ENCODE data around the gene CRYBG2.
"Not testable (repeated sequence)": the region's sequence is repeated elsewhere in the genome, so short reads cannot be mapped to it uniquely, and the experiment has no call there.

The CRYBG2 gene

DNA sequence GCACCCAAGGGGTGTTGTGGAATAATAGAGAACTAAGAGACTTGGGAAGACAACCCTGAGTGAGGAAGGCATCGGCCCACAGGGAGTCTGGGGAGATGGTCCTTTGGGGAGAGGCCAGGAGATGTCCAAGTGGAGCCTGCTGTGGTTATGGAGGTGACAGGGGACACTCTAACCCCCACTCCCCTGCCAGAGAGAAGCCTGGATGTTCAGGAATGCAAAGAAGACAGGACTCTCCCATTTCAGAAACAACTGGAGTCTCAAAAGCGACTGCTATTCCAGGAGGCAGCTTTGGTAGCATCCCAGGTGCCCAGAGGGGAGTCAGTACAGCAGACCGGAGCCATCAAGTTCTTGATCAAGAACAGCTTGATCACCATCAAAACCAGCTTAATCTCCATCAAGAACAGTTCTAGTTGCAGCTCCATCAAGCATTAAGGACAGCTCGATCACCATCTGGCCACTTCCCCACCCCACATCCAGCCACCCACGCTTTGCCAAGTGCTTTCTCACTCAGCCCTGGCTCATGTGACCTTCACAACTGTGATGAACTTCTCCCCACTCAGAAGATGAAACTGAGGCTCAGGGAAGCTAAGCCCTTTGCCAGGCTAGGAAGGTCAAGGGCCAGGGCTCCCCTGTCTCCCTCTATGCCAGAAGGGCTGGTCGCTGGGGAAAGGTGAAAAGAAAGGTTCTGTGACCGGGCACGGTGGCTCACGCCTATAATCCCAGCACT is 35.4 kb downstream of the CRYBG2 start:
- no peak for DNase-seq

DNA sequence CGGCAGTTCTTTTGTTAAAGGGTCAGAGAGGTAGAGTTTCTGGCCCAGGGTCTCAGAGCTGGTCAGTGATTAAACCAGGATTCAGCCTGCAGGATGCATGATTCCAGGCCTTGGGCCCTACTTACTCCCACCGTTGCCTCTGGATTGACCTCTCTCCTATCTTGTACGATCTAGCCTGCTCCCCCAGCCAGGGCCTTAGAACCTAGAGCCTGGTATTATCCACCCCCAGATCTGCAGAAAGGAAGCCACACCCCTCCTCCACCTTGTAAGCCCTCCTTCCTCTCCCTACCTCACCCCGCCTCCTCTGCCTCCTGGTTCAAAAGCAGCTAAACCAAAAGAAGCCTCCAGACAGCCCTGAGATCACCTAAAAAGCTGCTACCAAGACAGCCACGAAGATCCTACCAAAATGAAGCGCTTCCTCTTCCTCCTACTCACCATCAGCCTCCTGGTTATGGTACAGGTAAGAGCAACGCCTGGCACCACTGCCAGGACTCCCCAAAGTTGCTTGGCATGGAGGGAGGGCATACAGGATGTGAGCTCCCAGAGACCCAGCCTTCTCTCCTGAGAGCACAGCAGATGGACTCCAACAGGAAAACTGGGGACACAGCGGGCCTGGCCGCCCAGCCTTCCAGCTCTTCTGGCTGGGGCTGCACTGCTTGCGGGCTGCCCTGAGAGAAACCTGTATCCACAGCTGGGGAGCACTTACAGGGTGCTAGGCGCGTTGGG is 36.2 kb downstream of the CRYBG2 start, which contains the start of gene CD52:
CD52 (plus strand) TSS at position 347 of the 726 bp plus-strand sequence; CDS start at position 407, 60 bp downstream.
- DNase-seq, result no peak

DNA sequence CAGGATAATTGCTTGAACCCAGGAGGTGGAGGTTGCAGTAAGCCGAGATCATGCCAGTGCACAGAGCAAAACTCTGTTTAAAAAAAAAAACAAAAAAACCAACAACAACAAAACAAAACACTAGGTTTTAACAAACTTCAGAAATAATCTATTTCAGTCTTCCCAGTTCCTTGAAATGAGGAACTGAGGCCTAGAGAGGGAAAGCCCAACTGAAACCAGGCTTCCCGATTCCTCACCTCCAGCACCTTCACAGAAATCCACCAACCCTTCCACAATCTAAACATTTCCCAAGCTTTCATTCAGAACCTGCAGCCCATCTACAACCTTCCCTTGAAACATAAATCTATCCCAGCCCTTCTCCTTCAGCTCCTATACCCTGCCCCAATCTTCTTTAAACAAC is 36.8 kb downstream of the CRYBG2 start:
- no peak for DNase-seq

DNA sequence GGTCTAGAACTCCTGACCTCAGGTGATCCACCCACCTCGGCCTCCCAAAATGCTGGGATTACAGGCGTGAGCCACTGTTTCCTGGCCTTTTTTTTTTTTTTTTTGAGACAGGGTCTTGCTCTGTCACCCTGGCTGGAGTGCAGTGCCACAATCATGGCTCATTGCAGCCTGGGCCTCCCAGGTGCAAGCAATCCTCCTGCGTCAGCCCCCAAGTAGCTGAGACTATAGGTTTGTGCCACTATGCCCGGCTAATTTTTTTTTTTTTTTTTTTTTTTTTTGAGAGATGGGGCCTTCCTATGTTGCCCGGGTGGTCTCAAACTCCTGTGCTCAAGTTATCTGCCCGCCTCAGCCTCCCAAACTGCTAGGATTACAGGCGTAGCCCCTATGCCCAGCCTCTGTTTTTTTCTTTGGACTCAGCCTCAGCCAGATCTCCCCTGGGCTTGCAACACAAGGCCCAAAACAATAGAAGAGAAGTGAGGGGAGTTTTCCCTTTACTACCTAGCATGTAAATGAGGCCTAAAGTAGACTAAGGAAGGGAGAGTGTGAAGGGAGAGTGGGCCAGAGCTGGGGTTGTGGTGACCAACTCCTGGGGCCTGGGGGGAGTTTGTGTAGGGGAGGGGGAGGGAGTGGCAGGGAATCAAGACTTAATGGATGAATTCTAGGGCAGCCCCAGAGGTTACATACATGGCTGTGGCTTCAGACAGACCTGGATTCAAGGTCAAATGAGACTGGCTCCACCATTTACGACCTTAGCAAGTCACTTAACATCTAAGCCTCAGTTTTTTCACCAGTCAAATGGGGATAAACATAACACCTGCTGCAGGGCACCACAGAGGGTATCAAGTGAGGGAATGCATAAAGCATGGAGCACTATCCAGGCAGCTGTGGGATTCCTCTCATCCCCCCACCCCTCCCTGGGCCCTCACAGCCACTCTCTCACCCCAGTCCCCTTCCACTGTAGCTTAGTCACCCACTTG is 37.8 kb downstream of the CRYBG2 start:
- DNase-seq, result no peak

DNA sequence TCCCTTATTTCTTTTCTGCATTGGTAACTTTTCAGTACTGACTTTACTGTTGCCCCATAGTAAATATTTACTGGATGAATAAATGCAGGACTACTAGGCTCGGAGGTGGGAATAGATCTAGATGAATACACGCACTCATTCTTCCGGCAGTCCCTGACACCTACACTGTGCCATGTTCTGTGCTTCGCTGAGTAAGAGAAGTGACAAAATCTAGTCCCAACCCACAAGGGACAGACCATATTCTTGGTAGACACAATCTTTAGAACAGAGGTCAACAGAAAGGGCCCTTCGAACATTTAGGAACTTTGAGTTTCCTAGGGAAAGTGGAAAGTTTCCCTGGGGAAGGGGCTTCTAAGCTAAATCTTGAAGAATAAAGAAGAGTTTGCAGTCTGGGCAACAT is 39.4 kb downstream of the CRYBG2 start:
- no peak for DNase-seq

DNA sequence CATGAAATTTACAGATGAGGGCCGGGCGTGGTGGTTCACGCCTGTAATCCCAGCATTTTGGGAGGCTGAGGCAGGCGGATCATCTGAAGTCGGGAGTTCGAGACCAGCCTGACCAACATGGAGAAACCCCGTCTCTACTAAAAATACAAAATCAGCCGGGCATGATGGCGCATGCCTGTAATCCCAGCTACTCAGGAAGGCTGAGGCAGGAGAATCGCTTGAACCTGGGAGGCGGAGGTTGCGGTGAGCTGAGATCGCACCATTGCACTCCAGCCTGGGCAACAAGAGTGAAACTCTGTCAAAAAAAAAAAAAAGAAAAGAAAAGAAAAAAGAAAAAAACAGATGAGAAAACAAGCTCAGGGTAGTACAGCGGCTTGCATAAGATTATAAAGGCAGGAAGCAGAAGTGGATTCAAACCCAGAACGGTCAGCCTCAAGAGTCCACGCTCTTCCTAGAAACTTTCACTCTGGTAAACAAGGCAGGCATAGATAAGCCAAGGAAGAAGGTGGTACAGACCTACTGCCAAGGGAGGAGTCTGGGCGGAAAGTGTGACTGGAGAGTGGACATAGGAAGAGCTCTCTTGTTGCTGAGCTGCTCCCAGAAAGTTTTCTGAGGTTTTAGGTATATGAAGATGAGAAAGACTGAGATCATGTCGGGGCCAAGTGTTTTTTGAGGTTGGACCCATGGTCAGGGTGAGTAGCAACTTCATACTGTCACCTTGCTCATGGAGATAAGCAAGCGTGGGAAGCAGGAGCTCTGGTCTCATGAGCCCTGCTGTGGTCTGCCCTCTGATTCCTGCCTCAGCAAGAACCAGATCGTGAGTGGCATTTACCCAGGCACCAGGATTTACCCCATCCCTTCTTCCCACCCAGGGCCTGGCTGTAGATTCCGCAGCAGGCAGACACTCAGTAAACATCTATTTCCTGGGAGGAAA is 45.7 kb downstream of the CRYBG2 start:
- DNase-seq, result not testable (repeated sequence)

DNA sequence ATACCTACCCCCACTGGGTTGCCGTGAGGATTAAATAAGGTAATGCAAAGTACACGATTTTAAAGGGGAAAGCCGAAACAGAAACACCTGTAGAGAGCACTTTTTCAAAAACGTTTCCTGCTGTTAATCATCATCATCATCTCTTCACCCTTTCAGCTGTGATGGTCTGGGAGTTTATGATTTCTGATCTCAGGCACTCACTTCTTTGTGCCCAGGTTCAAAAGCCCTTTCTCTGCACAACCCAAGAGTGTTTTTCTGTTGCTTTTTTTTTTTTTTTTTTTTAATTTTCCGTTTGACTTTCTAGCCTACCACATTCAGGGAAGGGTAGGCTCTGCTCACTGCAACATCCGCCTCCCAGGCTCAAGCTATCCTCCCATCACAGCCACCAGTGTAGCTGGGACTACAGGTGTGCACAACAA is 46.6 kb downstream of the CRYBG2 start:
- DNase-seq, result no peak

DNA sequence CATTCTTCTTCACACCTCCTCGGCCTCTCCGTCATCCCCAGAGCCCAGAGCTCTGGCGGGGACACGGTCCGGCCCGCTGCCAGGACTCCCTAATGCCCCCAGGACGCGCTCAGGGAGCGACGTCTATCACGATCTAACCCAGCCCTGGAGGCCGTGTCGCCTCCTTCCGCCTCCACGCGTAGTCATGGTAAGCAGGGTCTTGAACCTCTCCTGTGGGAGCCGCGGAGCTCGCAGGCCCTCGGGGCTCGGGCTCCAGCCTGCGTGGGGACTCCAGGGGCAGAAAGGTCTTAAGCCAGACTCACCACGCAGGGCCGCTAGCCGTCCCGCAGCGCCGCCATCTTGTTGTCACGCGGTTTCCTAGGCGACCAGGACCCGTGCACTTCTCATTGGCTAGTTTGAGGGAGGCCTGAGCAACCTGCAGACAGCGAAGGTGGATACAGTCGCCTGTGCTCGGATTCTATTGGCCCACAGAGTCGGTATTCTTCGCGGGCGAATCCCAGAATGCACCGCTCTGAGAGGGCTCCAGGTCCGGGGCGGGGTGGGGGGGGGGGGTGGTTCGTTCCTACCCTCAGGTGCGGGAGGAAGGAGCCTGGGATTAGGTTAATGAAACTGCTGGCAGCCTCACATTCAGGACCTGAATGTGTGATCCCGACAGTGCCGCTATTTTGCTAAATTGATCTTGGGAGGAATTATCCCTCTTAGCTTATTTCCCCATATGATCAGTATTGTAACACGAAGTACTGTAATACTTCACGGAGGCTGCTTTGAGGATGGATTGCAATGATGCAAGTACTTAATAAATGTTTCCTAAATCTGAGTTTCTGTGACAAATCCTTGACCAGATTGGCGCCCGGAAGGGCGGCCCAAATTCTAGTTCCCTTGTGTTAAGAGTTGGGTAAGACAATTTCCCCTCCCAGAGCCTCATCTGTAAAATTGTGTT is 47.4 kb downstream of the CRYBG2 start, which contains the start of gene UBXN11:
UBXN11 (minus strand) TSS at position 347 of the 940 bp plus-strand sequence. CDS start 3,753 bp downstream, outside the sequence.
- peak; percentile 81 for DNase-seq

DNA sequence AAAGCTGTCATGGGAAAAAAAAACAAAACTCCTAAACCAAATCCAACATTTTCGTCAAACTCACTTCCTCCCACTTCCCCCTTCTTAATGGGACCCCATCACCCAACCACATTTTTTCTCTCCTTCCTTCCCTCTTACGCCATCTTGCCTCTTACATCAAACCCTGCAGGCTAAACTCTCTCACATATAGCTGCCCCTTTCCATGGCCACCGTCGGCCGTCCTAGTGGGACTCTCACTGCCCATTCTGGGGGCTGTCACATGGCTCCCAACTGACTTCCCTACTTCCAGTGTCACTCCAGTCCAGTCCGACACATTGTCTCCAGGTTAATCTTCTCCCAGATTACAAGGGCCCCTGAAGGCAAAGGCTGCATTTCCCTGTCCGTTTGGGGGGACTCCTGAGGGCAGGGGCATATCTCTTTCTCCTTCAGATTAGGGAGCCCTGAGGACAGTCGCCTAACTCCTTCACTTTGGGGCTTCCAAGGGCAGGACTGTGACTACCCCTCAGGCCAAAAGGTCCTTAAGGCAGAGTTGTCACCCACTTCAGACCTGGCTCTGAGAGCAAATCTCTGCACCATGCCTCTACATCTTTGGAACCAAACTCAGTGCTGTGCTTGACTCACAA is 48.2 kb downstream of the CRYBG2 start:
- no peak for DNase-seq

DNA sequence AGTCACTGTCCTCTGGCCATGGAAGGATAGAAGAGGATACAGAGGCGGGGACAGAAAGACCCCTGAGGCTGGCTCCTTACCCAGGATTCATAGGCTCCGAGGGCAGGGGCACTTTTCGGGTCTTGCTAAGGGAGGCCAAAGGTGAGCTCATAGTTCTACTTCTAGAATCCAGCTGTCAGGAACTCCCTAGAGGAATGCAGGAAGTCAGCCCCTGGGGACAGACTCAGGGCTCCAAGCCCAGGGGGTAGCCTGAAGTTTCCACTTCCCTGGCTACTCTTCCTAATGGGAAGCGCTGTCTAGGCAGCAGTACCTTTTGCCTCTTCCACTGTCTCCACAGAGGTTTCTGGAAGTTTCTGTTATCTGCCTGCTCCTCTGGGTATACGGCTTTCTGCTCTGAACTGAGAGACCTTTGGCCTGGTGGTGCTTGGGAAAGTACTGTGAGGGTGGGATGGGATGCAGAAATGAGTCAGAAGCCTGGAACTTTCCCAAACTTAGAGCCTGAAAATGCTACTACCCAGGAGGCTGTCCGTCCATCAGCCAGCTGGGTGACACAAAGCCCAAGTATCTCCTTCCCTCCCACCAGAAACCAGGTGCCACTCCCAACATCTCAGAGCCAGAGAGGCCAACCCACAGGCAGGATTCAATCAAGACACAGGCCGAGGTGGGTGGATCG is 51.1 kb downstream of the CRYBG2 start:
- DNase-seq, result no peak

DNA sequence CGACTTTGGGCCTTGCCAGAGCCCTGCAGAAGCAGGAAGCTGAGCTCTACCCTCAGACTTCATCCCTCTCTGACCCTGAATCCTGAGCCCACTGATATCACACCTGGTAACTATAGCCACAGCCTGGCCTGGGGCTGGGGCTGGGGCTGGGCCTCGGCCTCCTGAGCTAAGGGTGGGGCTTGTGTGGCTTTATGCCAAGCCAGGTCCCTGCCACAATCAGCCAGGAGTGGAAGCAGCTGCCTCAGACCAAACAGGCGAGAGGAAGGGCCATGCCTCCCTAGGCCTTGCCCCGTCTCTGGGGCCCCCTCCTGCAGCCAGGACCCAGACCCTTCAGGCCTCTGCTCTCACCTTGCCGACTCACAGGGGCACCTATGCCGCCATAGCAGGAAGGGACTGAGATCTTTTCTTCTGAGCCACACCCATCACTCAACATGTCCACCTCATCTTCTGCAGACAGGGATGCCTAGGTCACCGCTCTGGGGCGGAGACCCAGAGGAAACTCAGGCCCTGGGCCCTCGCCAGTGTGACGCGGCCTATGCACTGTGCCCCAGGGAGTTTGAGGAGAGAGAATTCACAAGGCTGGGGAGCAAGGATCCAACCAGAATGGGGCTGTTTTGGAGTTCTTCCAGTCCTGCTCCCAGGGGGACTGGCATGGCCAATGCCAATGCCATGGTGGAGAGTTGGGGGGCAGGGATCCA is 53.2 kb downstream of the CRYBG2 start:
- no peak for DNase-seq

DNA sequence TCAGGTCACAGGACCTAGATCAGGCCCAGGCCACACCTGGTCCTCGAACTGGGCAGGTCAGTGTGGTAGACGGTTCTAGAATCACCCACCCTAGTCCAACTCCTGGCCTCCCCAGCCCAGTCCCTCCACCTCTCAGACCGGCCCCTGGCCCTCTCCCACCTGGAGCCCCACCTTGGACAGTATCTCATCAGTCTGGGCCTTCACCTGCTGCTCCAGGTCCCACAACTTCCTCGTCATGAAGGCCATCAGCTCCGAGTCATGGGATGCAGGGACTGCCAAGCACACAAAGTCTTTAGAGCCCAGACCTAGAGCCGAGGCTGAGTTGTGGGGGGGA is 56.2 kb downstream of the CRYBG2 start:
- no peak for DNase-seq

DNA sequence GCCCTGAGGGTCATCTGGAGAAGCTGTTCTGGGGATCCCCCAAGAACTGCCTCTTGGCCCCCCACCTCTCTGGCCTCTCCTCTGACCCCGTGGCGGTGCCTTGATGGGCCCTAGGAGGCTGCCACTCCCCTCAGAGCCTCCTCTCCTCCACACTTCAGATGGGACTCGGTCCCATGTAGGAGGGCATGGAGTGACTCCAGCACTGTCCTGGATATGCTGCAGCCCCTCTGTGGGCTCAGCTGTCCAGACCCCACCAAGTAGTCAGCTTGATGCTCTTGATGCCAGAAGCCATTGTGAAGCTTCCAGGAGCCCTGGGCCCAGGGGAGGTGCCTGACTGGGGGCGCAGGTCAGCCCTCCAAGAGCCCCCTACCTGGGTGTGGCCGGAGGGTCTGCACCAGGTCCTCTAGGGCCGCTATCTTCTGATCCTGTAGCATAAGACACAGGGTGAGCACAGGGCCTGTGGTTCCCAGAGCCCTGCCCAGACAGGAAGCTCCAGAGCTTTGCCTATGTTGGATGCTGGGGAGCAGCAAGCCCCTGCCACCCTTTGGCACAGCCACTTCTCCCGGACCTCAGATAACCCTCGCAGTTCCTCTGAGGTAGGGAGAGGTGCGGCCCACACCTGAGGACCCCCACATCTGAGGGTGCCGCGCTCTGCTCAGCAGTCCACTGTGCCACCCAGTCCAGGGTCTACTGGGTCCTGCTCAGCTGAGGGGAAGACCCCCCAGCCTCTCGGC is 56.7 kb downstream of the CRYBG2 start:
- no peak for DNase-seq

DNA sequence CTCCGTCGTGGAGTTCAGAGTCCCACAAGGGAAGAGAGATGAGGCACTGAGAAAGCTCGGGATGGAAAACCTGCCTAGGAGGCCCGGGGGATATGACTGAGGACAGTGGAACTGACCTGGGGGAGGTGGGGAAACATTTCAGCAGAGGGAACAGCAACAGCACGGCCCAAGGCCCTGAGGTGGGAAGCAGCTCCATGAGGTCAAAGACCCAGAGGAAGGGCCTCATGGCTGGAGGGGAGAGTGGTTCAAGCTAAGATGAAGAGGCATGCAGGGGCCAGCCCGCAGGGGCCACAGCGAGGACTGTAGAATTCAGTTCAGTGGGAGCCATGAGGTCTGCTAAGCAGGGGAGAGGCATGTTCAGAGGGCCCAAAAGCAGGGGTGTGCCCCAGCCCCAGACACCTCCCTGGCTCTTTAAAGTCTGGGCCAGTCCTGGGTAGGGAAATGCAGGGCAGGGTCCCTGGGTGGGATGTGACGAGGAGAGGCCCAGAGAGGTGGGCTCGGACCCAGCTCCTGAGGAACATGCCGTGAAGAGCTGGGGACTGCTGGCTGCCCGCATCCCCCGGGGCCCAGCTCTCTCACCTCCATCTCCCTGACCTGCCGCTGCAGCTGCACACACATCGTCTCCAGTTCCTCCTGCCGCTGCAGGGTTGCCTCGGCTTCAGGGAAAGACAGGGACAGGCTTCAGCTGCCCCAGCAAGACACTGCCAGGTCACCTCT is 57.4 kb downstream of the CRYBG2 start:
- DNase-seq, result no peak

DNA sequence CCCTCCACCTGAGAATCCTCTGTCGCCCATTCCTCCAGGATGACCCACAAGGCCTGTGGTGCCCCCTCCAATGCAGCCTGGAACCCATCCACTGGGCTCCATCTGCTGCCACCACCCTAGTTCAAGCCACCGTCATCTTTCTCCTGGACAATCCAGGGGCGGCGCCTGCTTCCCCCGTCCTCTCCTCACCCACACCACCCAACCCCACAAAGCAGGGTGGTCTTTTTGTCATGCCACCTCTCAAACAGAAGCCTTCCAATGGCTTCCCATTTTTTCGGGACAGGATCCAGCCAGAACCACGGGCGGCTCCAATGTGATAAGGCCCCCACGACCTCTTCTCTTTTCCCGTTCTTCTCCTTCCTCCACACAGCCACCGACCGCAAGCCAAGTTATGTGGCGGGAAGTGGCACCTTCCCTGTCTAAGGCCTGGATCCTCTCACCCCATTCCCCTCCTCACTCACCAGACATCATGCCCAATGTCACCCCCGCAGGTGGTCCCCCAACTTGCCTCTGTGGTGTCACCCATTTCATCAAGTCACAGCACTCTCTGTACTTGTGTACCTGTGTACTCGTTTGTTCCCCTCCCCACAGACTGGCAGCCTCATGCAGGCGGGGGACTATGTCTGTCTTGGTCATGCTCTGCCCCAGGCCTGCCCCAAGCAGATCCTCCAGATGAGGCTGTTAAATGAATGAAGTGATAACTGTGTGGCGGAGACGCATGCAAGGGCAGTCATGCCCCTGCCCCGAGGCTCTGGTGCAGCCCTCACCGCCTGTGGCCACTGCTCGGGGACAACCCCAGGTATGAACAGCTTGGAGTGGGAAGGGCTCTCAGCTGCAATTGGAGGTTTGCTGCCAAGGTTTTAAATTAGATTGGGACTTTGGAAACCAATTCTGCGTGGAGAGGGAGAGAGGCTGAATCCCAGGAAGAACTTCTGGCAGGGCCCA is 58.5 kb downstream of the CRYBG2 start:
- DNase-seq, result no peak

DNA sequence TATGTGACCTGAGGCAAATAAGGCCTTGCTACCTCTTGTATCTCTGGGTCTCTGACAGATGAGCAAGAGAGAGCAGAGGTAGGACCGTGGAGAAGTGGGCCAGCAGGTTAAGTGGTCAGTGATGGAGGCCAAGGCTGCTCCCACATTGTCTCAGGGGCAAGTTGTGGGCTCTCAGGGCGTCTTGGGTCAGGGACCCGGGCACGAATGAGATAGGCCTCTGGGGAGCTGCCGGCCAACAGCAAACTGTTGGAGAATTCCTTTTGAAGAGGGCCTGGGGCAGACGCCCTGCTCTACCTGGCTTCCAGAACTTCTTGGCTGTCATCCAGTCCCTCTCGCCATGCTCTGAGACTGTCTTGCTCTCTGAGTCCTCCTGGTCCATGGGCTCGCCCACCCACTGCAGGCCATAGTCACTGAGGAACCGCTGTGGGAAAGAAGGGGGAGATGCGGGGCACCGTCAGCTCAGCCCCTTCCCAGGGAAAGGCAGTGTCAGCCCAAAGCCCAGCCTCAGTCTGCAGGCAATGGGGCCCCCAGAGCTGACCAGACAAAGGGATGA is 59.9 kb downstream of the CRYBG2 start:
- DNase-seq, result no peak
